Osteocyte (in vitro differentiated cells): ENCODE data around the gene NCAPG2. TPM values are rescaled to one million over a fixed set of nuclear protein-coding genes. Genes with fewer than 3 reads are reported as not detected.

Experiments used
- DNase-seq: peaks from one replicate; pipeline ENCODE4 v3.0.0; 2021; ENCODE audit warnings: mixed read lengths; ENCODE audit not compliant: unreplicated experiment; ENCODE audit errors: extremely low spot score
- H3K27ac Mint-ChIP-seq: one replicate; pipeline ENCODE4 v1.8.0; 2021; ENCODE audit warnings: mild to moderate bottlenecking, mixed read lengths; ENCODE audit not compliant: unreplicated experiment
- H3K27me3 Mint-ChIP-seq: one replicate; pipeline ENCODE4 v1.8.0; 2021; ENCODE audit warnings: mixed read lengths; ENCODE audit not compliant: unreplicated experiment
- H3K36me3 Mint-ChIP-seq: one replicate; pipeline ENCODE4 v1.8.0; 2021; ENCODE audit warnings: mixed read lengths; ENCODE audit not compliant: unreplicated experiment
- H3K4me1 Mint-ChIP-seq: one replicate; pipeline ENCODE4 v1.8.0; 2021; ENCODE audit warnings: mixed read lengths; ENCODE audit not compliant: unreplicated experiment
- H3K4me3 Mint-ChIP-seq: one replicate; pipeline ENCODE4 v1.8.0; 2021; ENCODE audit warnings: mild to moderate bottlenecking, moderate library complexity, mixed read lengths; ENCODE audit not compliant: unreplicated experiment
- H3K9me3 Mint-ChIP-seq: one replicate; pipeline ENCODE4 v1.8.0; 2021; ENCODE audit warnings: mixed read lengths; ENCODE audit not compliant: unreplicated experiment
- CTCF ChIP-seq: fragments of 200-600 bp; sonication (generic); IDR thresholded peaks from 2 replicates; pipeline ENCODE4 v1.5.0; 2021; ENCODE audit warnings: antibody characterized with exemption, mild to moderate bottlenecking, moderate library complexity
- total RNA-seq: library from RNA; stranded (reverse); gene quantifications from 2 replicates; pipeline ENCODE4 v1.2.1, GENCODE V29; 2021

The NCAPG2 gene
- total RNA-seq, 1 donor from 2014 or later: 19.9 TPM

- H3K9me3 Mint-ChIP-seq: no peaks in the 10 kb centered on the region
- no peak for TF ChIP-seq CTCF
These were observed 36.2 kb upstream of the NCAPG2 start for GRCh38 chr7:158740657-158741293.

GRCh38 chr7:158740013-158740656, 35.5 kb upstream of the NCAPG2 start:
- Mint-ChIP-seq H3K4me3 (no peak overlapping the region), H3K9me3 (no peaks in the 10 kb centered on the region), H3K36me3 (peaks cover 64% of the 10 kb centered on the region), H3K27me3 (no peaks in the 10 kb centered on the region), H3K4me1 (peaks cover 4% of the 10 kb centered on the region), H3K27ac (peak overlapping the region; percentile 31)
- no peak for TF ChIP-seq CTCF
- DNase-seq: peak; percentile 71

More at GRCh38 chr7:158740657-158741293, 36.2 kb upstream of the NCAPG2 start:
- peak; percentile 69 for DNase-seq
- Mint-ChIP-seq H3K4me3 (no peak overlapping the region), H3K27me3 (no peaks in the 10 kb centered on the region), H3K36me3 (peaks cover 64% of the 10 kb centered on the region), H3K27ac (peak overlapping the region; percentile 8), H3K4me1 (peaks cover 4% of the 10 kb centered on the region)

- H3K27ac Mint-ChIP-seq: peak overlapping the region; percentile 41
- no peak overlapping the region for H3K4me3 Mint-ChIP-seq
- peaks cover 72% of the 10 kb centered on the region for H3K36me3 Mint-ChIP-seq
- no peaks in the 10 kb centered on the region for H3K27me3 Mint-ChIP-seq
- H3K4me1 Mint-ChIP-seq: peaks cover 4% of the 10 kb centered on the region
- no peaks in the 10 kb centered on the region for H3K9me3 Mint-ChIP-seq
- no peak for TF ChIP-seq CTCF
- peak; percentile 59 for DNase-seq
These were observed 34.2 kb upstream of the NCAPG2 start for GRCh38 chr7:158738841-158739240.

GRCh38 chr7:158737064-158737695, 32.6 kb upstream of the NCAPG2 start:
- Mint-ChIP-seq H3K36me3 (peaks cover 64% of the 10 kb centered on the region), H3K4me3 (no peak overlapping the region), H3K27me3 (no peaks in the 10 kb centered on the region), H3K4me1 (peaks cover 4% of the 10 kb centered on the region), H3K27ac (no peak overlapping the region), H3K9me3 (no peaks in the 10 kb centered on the region)
- peak; percentile 67 for DNase-seq
- no peak for TF ChIP-seq CTCF

GRCh38 chr7:158735935-158736334, 31.3 kb upstream of the NCAPG2 start:
- H3K27ac Mint-ChIP-seq: no peak overlapping the region
- DNase-seq: peak; percentile 79
- no peak for TF ChIP-seq CTCF
- no peaks in the 10 kb centered on the region for H3K9me3 Mint-ChIP-seq
- no peaks in the 10 kb centered on the region for H3K27me3 Mint-ChIP-seq
- no peak overlapping the region for H3K4me3 Mint-ChIP-seq
- peaks cover 66% of the 10 kb centered on the region for H3K36me3 Mint-ChIP-seq
- H3K4me1 Mint-ChIP-seq: peaks cover 4% of the 10 kb centered on the region
